ENCODE results near the gene AKTIP. TPM values are rescaled to one million over a fixed set of nuclear protein-coding genes. Genes with fewer than 3 reads are reported as not detected.

AKTIP gene
- total RNA-seq, 2 donors from 2014 or later, result 47.0 to 59.5 TPM

GRCh38 chr16:53498984-53499383 is 4.0 kb downstream of the AKTIP start:
- Histone ChIP-seq H3K27ac (no peak overlapping the region), H3K4me1 (ENCODE audit: control insufficient read depth in 1 of 2, low read depth in 2 of 2) (peaks cover 5 to 21% of the 10 kb centered on the region in 2 donors), H3K36me3 (peaks cover 39% of the 10 kb centered on the region), H3K27me3 (replicated peaks; ENCODE audit: insufficient read depth) (no peaks in the 10 kb centered on the region), H3K9me3 (no peaks in the 10 kb centered on the region), H3K4me3 (no peak overlapping the region)
- DNase-seq (ENCODE audit: low spot score) (no peak), ATAC-seq (ENCODE audit: insufficient number of reproducible peaks, low FRiP score, low read depth) (no peak)
- no peak for TF ChIP-seq CTCF (IDR thresholded peaks at IDR 0.05)

DNA sequence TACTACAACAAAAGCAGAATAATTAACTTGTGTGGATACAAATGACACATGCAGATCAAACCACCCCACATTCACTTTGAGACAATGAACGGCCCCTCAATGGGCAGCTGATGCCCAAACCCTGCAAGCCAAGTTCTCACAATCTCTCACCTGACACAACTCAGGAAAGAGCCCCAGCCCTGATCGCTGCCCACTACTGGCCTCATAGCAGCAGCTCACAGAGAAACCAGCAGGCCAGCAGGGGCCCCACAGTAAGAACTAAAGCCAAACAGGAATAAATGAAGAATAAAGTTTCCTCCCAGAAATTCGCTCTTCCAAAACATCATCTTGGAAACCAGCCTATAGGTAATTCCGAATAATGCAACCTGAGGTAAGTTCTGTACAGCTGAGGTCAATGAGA is 7.7 kb downstream of the AKTIP start:
- H3K27ac ChIP-seq, result no peak overlapping the region
- DNase-seq (ENCODE audit: low spot score) (no peak), ATAC-seq (ENCODE audit: insufficient number of reproducible peaks, low FRiP score, low read depth) (no peak)
- H3K36me3 ChIP-seq, result peaks cover 57% of the 10 kb centered on the region
- no peaks in the 10 kb centered on the region for H3K9me3 ChIP-seq
- H3K4me3 ChIP-seq, result no peak overlapping the region
- TF ChIP-seq CTCF (IDR thresholded peaks at IDR 0.05), result no peak
- peaks cover 0 to under 1% of the 10 kb centered on the region in 2 donors for H3K4me1 ChIP-seq (ENCODE audit: control insufficient read depth in 1 of 2, low read depth in 2 of 2)
- no peaks in the 10 kb centered on the region for H3K27me3 ChIP-seq (replicated peaks; ENCODE audit: insufficient read depth)

DNA sequence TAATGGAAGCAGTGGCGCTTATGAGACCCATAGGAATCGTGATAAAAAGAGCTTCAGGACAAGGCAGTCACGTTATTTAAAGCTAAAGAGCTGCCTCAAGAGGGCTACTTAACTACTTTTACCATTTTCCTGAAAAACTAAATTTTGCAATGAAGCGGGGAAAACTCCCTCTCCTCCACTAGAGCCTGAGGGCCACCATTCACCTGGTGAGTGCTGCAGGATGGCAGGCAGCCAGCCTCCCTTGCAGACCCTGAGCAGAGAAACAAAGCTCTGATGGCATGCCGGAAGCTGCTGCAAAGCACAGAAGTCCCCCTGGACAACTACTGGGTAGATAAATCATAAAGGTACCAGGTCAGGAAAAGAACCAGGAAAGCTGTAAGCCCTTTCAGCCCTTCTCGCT is 8.4 kb downstream of the AKTIP start:
- no peaks in the 10 kb centered on the region for H3K27me3 ChIP-seq (replicated peaks; ENCODE audit: insufficient read depth)
- H3K36me3 ChIP-seq, result peaks cover 61% of the 10 kb centered on the region
- H3K4me3 ChIP-seq, result no peak overlapping the region
- H3K9me3 ChIP-seq, result no peaks in the 10 kb centered on the region
- H3K27ac ChIP-seq, result no peak overlapping the region
- ATAC-seq (ENCODE audit: insufficient number of reproducible peaks, low FRiP score, low read depth) (no peak), DNase-seq (ENCODE audit: low spot score) (no peak)
- no peaks in the 10 kb centered on the region for H3K4me1 ChIP-seq (ENCODE audit: control insufficient read depth in 1 of 2, low read depth in 2 of 2)
- TF ChIP-seq CTCF (IDR thresholded peaks at IDR 0.05), result no peak

DNA sequence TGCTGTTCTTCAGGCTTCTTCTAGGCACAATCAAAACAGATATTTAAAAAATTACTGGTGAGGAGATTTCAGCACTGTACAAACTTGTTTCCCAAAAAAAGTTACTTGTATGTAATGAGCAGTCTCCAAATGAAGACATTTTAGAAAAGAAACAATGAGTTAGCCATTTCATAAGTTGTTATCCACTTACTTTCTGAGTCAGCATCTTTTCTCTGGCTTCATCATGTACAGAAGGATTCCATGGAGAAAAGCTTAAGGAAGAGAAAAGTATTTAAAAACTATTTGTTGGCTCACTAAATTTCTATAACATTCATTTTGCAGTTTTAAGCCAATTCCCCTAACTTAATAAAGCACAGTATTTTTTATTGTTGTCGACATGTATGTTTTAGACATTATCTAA is 10.5 kb downstream of the AKTIP start:
- no peak overlapping the region for H3K4me3 ChIP-seq
- DNase-seq (ENCODE audit: low spot score) (no peak), ATAC-seq (ENCODE audit: insufficient number of reproducible peaks, low FRiP score, low read depth) (no peak)
- H3K27me3 ChIP-seq (replicated peaks; ENCODE audit: insufficient read depth), result no peaks in the 10 kb centered on the region
- H3K36me3 ChIP-seq, result peaks cover 54% of the 10 kb centered on the region
- no peak overlapping the region for H3K27ac ChIP-seq
- H3K4me1 ChIP-seq (ENCODE audit: control insufficient read depth in 1 of 2, low read depth in 2 of 2), result no peaks in the 10 kb centered on the region
- no peaks in the 10 kb centered on the region for H3K9me3 ChIP-seq
- TF ChIP-seq CTCF (IDR thresholded peaks at IDR 0.05), result no peak

DNA sequence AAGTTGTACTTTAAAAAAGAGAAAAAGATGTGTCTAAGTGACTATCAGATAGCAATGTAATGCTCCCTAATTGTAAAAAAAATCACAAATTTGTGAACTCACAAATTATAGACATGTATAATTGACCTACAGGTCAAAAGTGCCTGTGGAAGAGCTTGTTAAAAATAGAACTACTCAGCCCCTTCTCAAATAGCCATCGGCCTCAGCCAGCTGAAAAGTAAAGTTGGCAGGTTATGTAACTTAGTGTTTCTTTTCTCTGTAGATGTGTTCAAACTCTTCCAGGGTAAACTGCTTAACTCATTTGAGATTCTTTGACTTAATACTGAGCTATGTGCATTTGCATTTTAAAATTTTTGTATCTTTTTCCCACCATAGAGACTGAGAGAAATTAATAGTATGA is 13.3 kb downstream of the AKTIP start:
- H3K27me3 ChIP-seq (replicated peaks; ENCODE audit: insufficient read depth), result no peaks in the 10 kb centered on the region
- H3K4me1 ChIP-seq (ENCODE audit: control insufficient read depth in 1 of 2, low read depth in 2 of 2), result no peaks in the 10 kb centered on the region
- peaks cover 45% of the 10 kb centered on the region for H3K36me3 ChIP-seq
- H3K4me3 ChIP-seq, result no peak overlapping the region
- H3K27ac ChIP-seq, result no peak overlapping the region
- TF ChIP-seq CTCF (IDR thresholded peaks at IDR 0.05), result no peak
- ATAC-seq (ENCODE audit: insufficient number of reproducible peaks, low FRiP score, low read depth) (no peak), DNase-seq (ENCODE audit: low spot score) (no peak)
- H3K9me3 ChIP-seq, result no peaks in the 10 kb centered on the region

All from thoracic aorta (tissue), 2 donors.